HG03469 (cell line): ENCODE data around the gene FGF22.
"Not testable (repeated sequence)": the region's sequence is repeated elsewhere in the genome, so short reads cannot be mapped to it uniquely, and the experiment has no call there.

Experiments
- ATAC-seq: cut with Tn5 transposase; IDR thresholded peaks from one replicate; pipeline ENCODE4 v1.9.1; 2021; ENCODE audit warnings: mild to moderate bottlenecking, moderate library complexity, moderate number of reproducible peaks; ENCODE audit not compliant: unreplicated experiment

FGF22 gene

GRCh38 chr19:639253-640160 is at the start of gene FGF22:
TSS of gene FGF22 (plus strand) at chr19:639879. CDS start at chr19:639926, 47 bp downstream.
- no peak for ATAC-seq

DNA sequence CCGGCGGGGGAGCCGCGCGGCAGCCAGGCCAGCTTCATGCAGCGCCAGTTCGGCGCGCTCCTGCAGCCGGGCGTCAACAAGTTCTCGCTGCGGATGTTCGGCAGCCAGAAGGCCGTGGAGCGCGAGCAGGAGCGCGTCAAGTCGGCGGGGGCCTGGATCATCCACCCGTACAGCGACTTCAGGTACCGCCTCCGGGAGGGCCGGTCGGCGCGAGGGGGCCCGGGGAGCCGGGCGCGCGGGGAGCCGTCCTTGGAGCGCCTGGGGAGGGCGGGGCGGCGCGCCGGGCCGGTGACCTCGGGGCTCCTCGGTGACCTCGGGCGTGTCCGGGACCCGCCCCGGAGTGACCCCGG is 49.3 kb upstream of the FGF22 start:
- ATAC-seq, result no peak

DNA sequence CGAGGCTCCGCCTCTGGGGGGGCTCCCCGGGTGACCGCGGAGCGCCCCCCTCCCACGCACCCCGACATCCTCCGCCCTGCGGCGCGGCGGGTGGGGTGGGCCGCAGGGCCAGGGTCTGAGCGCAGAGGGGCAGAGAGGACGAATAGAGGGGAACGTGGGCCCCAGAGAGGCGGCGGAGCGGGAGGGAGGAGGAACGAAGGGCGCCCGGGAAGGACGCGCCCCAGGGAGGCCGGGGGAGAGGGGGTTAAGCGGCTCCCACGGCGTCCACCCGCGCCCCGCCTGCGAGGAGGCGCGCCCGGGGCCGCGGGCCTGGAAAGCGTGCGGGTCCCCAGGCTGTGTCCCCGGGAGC is 49.0 kb upstream of the FGF22 start:
- ATAC-seq, result no peak

DNA sequence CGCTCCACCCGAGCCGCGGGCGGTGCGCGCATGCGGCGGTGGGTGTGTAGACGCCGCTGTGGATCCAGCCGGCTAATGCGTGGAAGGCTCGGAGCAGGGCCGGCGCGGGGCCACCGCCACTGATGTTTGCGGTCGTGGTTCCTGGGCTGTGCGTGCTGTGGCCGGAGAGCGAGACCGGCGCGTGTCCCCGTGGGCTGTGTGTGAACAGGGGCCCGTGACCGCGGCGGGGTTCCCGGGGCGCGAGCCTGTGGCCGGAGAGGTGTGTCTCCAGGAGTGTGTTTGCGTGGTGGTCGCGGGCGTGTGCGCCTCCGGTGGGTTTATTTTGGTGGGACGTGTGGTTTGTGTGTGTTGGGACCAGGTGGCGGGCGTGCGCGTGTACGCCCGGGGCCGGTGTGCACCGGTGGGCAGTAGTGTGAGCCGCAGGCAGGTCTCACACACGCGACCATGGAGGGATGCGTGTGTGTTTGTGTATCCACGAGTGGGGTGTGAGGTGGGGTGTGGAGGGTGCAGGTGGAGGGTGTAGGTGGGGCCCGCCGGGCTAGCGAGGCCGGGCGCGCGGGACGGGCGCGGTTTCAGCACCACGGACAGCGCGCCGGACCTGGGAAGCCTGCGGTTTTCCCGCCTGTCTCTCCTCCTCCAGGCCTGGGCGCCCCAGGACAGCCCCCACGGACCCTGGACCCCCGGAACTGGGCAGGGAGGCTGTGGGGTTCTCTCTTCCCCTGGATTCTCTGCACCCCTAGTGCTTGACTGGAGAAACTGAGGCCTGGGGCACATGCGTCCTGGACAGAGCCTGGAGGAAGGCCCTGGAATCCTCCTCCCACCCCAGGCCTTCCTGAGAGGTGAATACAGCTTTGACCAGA is 48.4 kb upstream of the FGF22 start:
- no peak for ATAC-seq

GRCh38 chr19:592101-592500 is 47.6 kb upstream of the FGF22 start:
- no peak for ATAC-seq

- no peak for ATAC-seq
Observed at GRCh38 chr19:593055-593454, 46.6 kb upstream of the FGF22 start.

- no peak for ATAC-seq
Observed at GRCh38 chr19:593505-593904, 46.2 kb upstream of the FGF22 start.

DNA sequence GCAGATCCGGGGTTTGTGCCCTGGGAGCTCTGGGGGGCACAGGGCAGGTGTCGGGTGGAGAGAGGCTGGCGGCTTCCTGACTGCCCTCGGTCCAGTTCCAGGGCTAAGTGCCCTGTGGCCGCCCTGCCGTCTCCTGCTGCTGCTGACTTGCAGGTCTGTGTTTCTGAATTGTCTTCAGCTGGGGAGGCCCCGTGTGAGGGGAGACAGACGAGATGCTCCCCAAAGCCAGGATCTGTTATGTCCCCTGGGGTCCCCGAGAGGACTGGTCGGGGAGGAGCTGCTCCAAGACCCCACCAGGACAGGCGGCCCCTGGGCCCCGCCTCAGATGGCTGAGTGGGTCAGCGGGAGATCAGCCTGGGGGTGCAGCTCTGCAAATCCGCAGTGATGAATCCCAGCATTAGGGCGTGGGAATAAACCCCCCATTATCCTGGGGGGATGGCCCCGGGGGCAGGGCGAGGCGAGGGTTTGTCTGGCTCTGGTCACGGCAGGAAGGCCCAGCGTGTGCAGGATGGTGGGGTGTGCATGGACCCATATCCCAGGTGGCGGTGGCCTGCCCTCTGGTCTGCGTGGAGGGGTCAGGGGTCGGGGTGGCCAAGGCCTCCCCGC is 45.3 kb upstream of the FGF22 start:
- ATAC-seq, result no peak

- ATAC-seq, result no peak
Observed at GRCh38 chr19:595326-596262, 44.1 kb upstream of the FGF22 start.

- no peak for ATAC-seq
Observed at GRCh38 chr19:596263-596655, 43.4 kb upstream of the FGF22 start.

DNA sequence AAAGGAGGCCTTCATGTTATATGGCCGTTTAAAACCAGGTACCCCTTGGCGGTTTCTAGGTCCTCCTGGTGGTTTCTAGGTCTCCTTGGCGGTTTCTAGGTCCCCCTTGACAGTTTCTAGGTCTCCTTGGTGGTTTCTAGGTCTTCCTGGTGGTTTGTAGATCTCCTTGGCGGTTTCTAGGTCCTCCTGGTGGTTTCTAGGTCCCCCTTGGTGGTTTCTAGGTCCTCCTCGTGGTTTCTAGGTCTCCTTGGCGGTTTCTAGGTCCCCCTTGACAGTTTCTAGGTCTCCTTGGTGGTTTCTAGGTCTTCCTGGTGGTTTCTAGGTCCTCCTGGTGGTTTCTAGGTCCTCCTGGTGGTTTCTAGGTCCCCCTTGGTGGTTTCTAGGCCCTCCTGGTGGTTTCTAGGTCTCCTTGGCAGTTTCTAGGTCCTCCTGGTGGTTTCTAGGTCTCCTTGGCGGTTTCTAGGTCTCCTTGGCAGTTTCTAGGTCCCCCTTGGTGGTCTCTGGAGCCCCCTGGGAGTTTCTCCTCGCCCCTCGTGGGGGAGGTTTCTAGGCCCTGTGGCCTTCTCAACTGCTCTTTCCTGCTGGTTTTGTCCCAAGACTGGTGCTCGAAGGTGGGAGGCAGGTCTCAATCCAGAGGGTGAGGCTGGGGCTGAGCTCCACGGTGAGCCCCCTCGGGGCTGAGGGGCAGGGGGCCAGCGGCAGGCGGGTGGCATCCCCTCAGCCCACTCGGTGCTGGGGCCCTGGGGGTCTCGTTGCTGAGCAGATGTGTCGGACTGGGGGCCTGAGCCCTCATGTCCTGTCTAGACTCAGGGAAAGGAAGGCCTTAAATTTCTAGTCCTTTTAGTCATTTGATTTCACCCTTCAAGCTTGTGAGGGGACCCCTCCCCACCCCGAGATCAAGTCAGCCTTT is 42.0 kb upstream of the FGF22 start:
- ATAC-seq, result no peak

DNA sequence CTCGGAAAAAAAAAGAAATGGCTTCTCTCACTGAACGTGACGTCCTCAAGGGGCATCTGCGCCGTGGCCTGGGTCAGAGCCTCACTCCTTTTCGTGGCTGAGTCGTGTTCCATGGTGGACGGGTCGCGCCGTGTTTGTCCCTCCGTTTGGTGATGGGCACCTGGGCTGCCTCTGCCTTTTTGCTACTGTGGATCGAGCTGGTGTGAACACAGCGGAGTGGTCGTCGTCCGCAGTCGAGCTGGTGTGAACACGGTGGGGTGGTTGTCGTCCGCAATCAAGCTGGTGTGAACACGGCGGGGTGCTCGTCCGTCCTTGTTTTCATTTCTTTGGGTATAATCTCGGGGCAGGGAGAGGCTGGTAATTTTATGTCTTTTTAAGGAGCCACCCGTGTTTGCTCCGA is 38.4 kb upstream of the FGF22 start:
- ATAC-seq, result no peak

DNA sequence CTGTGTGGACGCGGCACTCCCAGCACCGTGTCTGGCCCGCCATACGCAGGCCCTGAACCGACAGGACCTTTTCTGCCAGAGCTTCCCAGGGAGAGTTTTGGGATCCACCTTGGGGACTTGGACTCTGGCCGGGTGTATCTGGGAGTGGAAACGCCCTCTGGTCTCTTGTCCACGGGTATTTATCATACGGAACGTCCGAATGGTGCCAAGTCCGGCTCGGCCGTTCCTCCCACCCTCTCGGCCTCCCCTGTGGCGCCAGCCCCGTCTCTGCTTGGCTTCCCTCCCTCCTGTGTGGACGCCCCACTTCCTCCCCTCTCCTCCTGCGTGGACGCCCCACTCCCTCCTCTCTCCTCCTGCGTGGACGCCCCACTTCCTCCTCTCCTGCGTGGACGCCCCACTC is 37.9 kb upstream of the FGF22 start:
- no peak for ATAC-seq

DNA sequence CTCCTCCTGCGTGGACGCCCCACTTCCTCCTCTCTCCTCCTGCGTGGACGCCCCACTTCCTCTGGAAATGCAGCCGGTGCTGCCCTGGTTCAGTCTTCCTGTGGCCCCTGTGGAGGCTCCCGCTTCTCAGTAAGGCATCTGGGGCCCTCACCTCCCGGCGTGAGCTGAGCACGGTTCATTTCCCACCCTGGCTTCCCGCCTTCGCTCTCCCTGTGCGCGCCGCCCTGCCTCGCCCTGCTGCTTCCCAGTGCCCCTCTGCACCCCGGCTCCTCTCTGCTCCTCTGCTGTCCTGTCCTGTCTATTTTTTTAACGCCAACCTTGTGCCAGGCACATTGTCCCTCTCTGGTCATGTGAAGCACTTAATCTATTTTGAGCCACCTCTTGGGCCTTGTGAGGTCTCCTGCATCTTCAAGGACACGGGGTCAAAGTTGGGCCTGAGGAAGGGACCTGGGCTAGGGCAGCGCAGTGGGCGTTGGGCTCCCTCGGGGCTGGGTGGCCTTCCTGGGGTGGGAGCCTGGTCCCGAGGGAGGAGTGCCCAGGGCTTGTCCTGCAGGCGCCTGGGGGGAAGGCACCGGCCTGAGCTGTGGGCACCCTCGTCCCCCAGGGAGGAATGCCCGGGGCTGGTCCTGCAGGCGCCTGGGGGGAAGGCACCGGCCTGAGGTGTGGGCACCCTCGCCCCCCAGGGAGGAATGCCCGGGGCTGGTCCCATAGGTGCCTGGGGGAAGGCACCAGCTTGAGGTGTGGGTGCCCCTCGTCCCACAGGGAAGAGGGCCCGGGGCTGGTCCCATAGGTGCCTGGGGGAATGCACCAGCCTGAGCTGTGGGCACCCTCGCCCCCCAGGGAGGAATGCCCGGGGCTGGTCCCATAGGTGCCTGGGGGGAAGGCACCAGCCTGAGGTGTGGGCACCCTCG is 37.0 kb upstream of the FGF22 start:
- no peak for ATAC-seq

DNA sequence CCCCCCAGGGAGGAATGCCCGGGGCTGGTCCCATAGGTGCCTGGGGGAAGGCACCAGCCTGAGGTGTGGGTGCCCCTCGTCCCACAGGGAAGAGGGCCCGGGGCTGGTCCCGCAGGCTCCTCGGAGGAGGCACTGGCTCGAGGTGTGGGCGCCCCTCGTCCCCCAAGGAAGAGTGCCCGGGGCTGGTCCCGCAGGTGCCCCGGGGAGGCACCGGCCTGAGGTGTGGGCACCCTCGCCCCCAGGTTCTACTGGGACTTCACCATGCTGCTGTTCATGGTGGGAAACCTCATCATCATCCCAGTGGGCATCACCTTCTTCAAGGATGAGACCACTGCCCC is 36.4 kb upstream of the FGF22 start:
- not testable (repeated sequence) for ATAC-seq

DNA sequence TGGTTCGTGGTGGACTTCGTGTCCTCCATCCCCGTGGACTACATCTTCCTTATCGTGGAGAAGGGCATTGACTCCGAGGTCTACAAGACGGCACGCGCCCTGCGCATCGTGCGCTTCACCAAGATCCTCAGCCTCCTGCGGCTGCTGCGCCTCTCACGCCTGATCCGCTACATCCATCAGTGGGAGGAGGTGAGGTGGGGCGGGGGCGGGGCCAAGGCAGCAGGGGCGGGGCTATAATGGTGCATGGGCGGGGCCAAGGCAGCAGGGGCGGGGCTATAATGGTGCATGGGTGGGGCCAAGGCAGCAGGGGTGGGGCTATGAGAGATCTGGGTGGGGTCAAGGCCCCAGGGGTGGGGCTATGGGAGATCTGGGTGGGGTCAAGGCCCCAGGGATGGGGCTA is 35.9 kb upstream of the FGF22 start:
- not testable (repeated sequence) for ATAC-seq

DNA sequence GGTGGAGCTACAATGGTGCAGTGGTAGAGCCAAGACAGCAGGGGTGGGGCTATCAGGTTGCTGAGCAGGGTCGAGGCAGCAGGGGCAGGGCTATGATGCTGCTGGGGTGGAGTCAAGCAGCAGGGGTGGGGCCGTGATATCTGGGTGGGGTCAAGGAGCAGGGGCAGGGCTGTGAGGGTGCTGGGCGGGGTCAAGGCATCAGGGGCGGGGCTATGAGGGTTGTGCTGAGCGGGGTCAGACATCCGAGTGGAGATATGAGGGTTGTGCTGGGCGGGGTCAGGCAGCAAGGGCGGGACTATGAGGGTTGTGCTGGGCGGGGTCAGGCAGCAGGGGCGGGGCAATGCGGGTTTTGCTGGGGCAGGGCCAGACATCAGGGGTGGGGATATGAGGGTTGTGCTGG is 35.3 kb upstream of the FGF22 start:
- no peak for ATAC-seq
